ENCODE measurements around the gene TEKT4. TPM values are rescaled to one million over a fixed set of nuclear protein-coding genes. Genes with fewer than 3 reads are reported as not detected.
"Not testable (repeated sequence)": the region's sequence is repeated elsewhere in the genome, so short reads cannot be mapped to it uniquely, and the experiment has no call there.

The TEKT4 gene
- total RNA-seq, 3 donors from 2014 or later (not counting 1 experiment from before 2014, with no cell fraction given): not detected

GRCh38 chr2:94890234-94890633 is 19.0 kb downstream of the TEKT4 start:
- Histone ChIP-seq H3K36me3 (ENCODE audit: control insufficient read depth, insufficient read depth, low read length) (no peaks in the 10 kb centered on the region), H3K4me3 (ENCODE audit: low read length) (no peak overlapping the region), H3K27ac (ENCODE audit: low read length) (no peak overlapping the region), H3K27me3 (ENCODE audit: control insufficient read depth, insufficient read depth, low read length) (no peaks in the 10 kb centered on the region), H3K9me3 (ENCODE audit: control insufficient read depth, insufficient read depth, low read length) (no peaks in the 10 kb centered on the region), H3K4me1 (ENCODE audit: control insufficient read depth, insufficient read depth, low read length) (no peaks in the 10 kb centered on the region)
- Mint-ChIP-seq H3K27ac (no peak overlapping the region), H3K4me1 (no peaks in the 10 kb centered on the region), H3K27me3 (ENCODE audit: low read depth in 2 of 2) (peaks cover 0 to 9% of the 10 kb centered on the region in 2 donors), H3K4me3 (no peak overlapping the region), H3K36me3 (no peaks in the 10 kb centered on the region), H3K9me3 (peaks cover 0 to 2% of the 10 kb centered on the region in 2 donors)
- 14% methylated on average over 4 of the region's 4 CpGs for WGBS (ENCODE audit: insufficient coverage)
- DNase-seq: no peak
- intact Hi-C loops (cut with micrococcal nuclease): no loop called here
- no peak for ATAC-seq
- TF ChIP-seq CTCF (IDR thresholded peaks at IDR 0.05): no peak

GRCh38 chr2:94895273-94895672 is 24.0 kb downstream of the TEKT4 start:
- H3K9me3 ChIP-seq (ENCODE audit: control insufficient read depth, insufficient read depth, low read length); H3K27me3 ChIP-seq (ENCODE audit: control insufficient read depth, insufficient read depth, low read length); intact Hi-C loops (cut with micrococcal nuclease); H3K4me3 ChIP-seq (ENCODE audit: low read length); H3K36me3 Mint-ChIP-seq; ATAC-seq; H3K27me3 Mint-ChIP-seq (ENCODE audit: low read depth in 2 of 2); H3K9me3 Mint-ChIP-seq; H3K4me3 Mint-ChIP-seq; DNase-seq; H3K4me1 ChIP-seq (ENCODE audit: control insufficient read depth, insufficient read depth, low read length); H3K27ac Mint-ChIP-seq; H3K36me3 ChIP-seq (ENCODE audit: control insufficient read depth, insufficient read depth, low read length); H3K4me1 Mint-ChIP-seq; H3K27ac ChIP-seq (ENCODE audit: low read length): not testable (repeated sequence)
- 79% methylated on average over 7 of the region's 7 CpGs for WGBS (ENCODE audit: insufficient coverage)

- intact Hi-C loops (cut with micrococcal nuclease); H3K27ac Mint-ChIP-seq; H3K27ac ChIP-seq (ENCODE audit: low read length); H3K4me3 Mint-ChIP-seq; H3K27me3 Mint-ChIP-seq (ENCODE audit: low read depth in 2 of 2); H3K4me1 Mint-ChIP-seq; H3K9me3 ChIP-seq (ENCODE audit: control insufficient read depth, insufficient read depth, low read length); H3K4me1 ChIP-seq (ENCODE audit: control insufficient read depth, insufficient read depth, low read length); H3K4me3 ChIP-seq (ENCODE audit: low read length); H3K9me3 Mint-ChIP-seq; ATAC-seq; H3K36me3 Mint-ChIP-seq; DNase-seq; H3K36me3 ChIP-seq (ENCODE audit: control insufficient read depth, insufficient read depth, low read length); H3K27me3 ChIP-seq (ENCODE audit: control insufficient read depth, insufficient read depth, low read length): not testable (repeated sequence)
- WGBS (ENCODE audit: insufficient coverage): 78% methylated on average over 4 of the region's 4 CpGs
These were observed 35.7 kb downstream of the TEKT4 start for GRCh38 chr2:94906976-94907375.

GRCh38 chr2:94923196-94923595 is 52.0 kb downstream of the TEKT4 start:
- Histone ChIP-seq H3K27me3 (ENCODE audit: control insufficient read depth, insufficient read depth, low read length) (no peaks in the 10 kb centered on the region), H3K9me3 (ENCODE audit: control insufficient read depth, insufficient read depth, low read length) (no peaks in the 10 kb centered on the region), H3K4me1 (ENCODE audit: control insufficient read depth, insufficient read depth, low read length) (no peaks in the 10 kb centered on the region), H3K36me3 (ENCODE audit: control insufficient read depth, insufficient read depth, low read length) (no peaks in the 10 kb centered on the region), H3K4me3 (ENCODE audit: low read length) (no peak overlapping the region), H3K27ac (ENCODE audit: low read length) (no peak overlapping the region)
- intact Hi-C loops (cut with micrococcal nuclease): no loop called here
- H3K36me3 Mint-ChIP-seq: no peaks in the 10 kb centered on the region
- no peaks in the 10 kb centered on the region for H3K4me1 Mint-ChIP-seq
- ATAC-seq: no peak
- DNase-seq: no peak
- no peaks in the 10 kb centered on the region for H3K27me3 Mint-ChIP-seq (ENCODE audit: low read depth in 2 of 2)
- no peak overlapping the region for H3K4me3 Mint-ChIP-seq
- H3K27ac Mint-ChIP-seq: no peak overlapping the region
- 88% methylated on average over 11 of the region's 11 CpGs for WGBS (ENCODE audit: insufficient coverage)
- no peak for TF ChIP-seq CTCF (IDR thresholded peaks at IDR 0.05)
- H3K9me3 Mint-ChIP-seq: peaks cover 2 to 3% of the 10 kb centered on the region in 2 donors

- H3K9me3 ChIP-seq (ENCODE audit: control insufficient read depth, insufficient read depth, low read length); H3K27ac ChIP-seq (ENCODE audit: low read length); H3K4me1 Mint-ChIP-seq; H3K4me3 Mint-ChIP-seq; H3K4me3 ChIP-seq (ENCODE audit: low read length); H3K36me3 Mint-ChIP-seq; DNase-seq; H3K4me1 ChIP-seq (ENCODE audit: control insufficient read depth, insufficient read depth, low read length); H3K9me3 Mint-ChIP-seq; intact Hi-C loops (cut with micrococcal nuclease); H3K36me3 ChIP-seq (ENCODE audit: control insufficient read depth, insufficient read depth, low read length); H3K27me3 Mint-ChIP-seq (ENCODE audit: low read depth in 2 of 2); H3K27ac Mint-ChIP-seq; ATAC-seq; H3K27me3 ChIP-seq (ENCODE audit: control insufficient read depth, insufficient read depth, low read length): not testable (repeated sequence)
- WGBS (ENCODE audit: insufficient coverage): 30% methylated on average over 2 of the region's 2 CpGs
These were observed 53.8 kb downstream of the TEKT4 start for GRCh38 chr2:94924999-94925398.

Other genes starting within 250 kb of the TEKT4 start
- gene MAL, start 154.3 kb downstream of the TEKT4 start, total RNA-seq: 1 to 10 TPM in 2 of 3 donors, under 1 TPM in 1; 0.54 to 3.3 (median 1.8) TPM